PC-3 (cell line): ENCODE data around the gene OSBPL7. TPM values are rescaled to one million over a fixed set of nuclear protein-coding genes. Genes with fewer than 3 reads are reported as not detected.

Experiments used
- ATAC-seq: fragments of 200-7000 bp; cut with Tn5 transposase; 2 replicates; pipeline ENCODE4 v1.9.1; 2020; ENCODE audit warnings: mild to moderate bottlenecking, moderate library complexity
- BruUV-seq: library from RNA; stranded (reverse); fragments of 400-500 nt; replicated peaks from 2 replicates; lab custom pipeline; 2021; lab: Mats Ljungman, UMichigan
- CTCF ChIA-PET: fragments of 300-600 bp; sonication (Branson Sonifier 250); formaldehyde crosslinking; loops from one replicate; lab custom pipeline; 2022; ENCODE audit warnings: antibody characterized with exemption; lab: Charles Lee
- POLR2A ChIA-PET: fragments of 300-600 bp; sonication (Branson Sonifier 250); formaldehyde crosslinking; loops from one replicate; lab custom pipeline; 2022; ENCODE audit warnings: antibody characterized with exemption; ENCODE audit not compliant: unreplicated experiment; lab: Charles Lee
- DNase-seq: peaks from one replicate; pipeline ENCODE4 v3.0.0-alpha.2; 2015
- H2AFZ ChIP-seq: fragments of 300-600 bp; sonication (generic); 2 replicates; pipeline ENCODE4 v1.6.0; 2016; ENCODE audit warnings: antibody characterized with exemption, low read length
- H3F3A ChIP-seq: fragments of 300-600 bp; sonication (generic); one replicate; pipeline ENCODE4 v1.6.0; 2017; ENCODE audit warnings: antibody characterized with exemption, low read length, control low read depth, mild to moderate bottlenecking; ENCODE audit not compliant: unreplicated experiment
- H3K27ac ChIP-seq: fragments of 300-600 bp; sonication (generic); 2 replicates; pipeline ENCODE4 v1.5.1; 2016; ENCODE audit warnings: mild to moderate bottlenecking, low read length
- H3K27me3 ChIP-seq: fragments of 300-600 bp; sonication (generic); 2 replicates; pipeline ENCODE4 v1.6.1; 2016; ENCODE audit warnings: low read length, mixed read lengths
- H3K36me3 ChIP-seq: fragments of 300-600 bp; sonication (generic); 2 replicates; pipeline ENCODE4 v1.6.1; 2016; ENCODE audit warnings: low read depth, mixed run types, low read length, mixed read lengths
- H3K4me1 ChIP-seq: fragments of 300-600 bp; sonication (generic); 2 replicates; pipeline ENCODE4 v1.5.1; 2016; ENCODE audit warnings: low read length; ENCODE audit not compliant: insufficient read depth
- H3K4me2 ChIP-seq: fragments of 300-600 bp; sonication (generic); 2 replicates; pipeline ENCODE4 v1.6.0; 2016; ENCODE audit warnings: low read length
- H3K4me3 ChIP-seq: fragments of 300-600 bp; sonication (generic); 2 replicates; pipeline ENCODE4 v1.5.1; 2016; ENCODE audit warnings: mild to moderate bottlenecking, low read length, mixed read lengths
- H3K79me2 ChIP-seq: fragments of 300-600 bp; sonication (generic); 2 replicates; pipeline ENCODE4 v1.6.1; 2017; ENCODE audit warnings: low read length, mixed read lengths
- H3K9ac ChIP-seq: fragments of 300-600 bp; sonication (generic); 2 replicates; pipeline ENCODE4 v1.6.0; 2016; ENCODE audit warnings: mild to moderate bottlenecking, low read length
- H3K9me2 ChIP-seq: fragments of 300-600 bp; sonication (generic); replicated peaks from 2 replicates; pipeline ENCODE4 v1.6.1; 2016; ENCODE audit warnings: mixed run types, low read length, mixed read lengths
- H3K9me3 ChIP-seq: fragments of 300-600 bp; sonication (generic); 2 replicates; pipeline ENCODE4 v1.6.1; 2016; ENCODE audit warnings: low read length, mixed read lengths
- H4K20me1 ChIP-seq: fragments of 300-600 bp; sonication (generic); 2 replicates; pipeline ENCODE4 v1.6.1; 2016; ENCODE audit warnings: low read length, mixed read lengths
- CTCF ChIP-seq: fragments of 300-600 bp; sonication (generic); conservative IDR thresholded peaks from 2 replicates; pipeline ENCODE4 v1.5.1; 2017; ENCODE audit warnings: antibody characterized with exemption, low read depth, mild to moderate bottlenecking, low read length
- EZH2 ChIP-seq: fragments of 300-600 bp; sonication (generic); IDR thresholded peaks from one replicate; pipeline ENCODE4 v1.6.1; 2017; ENCODE audit warnings: antibody characterized with exemption, mild to moderate bottlenecking, low read length; ENCODE audit not compliant: unreplicated experiment
- EZH2phosphoT487 ChIP-seq: fragments of 300-600 bp; sonication (generic); IDR thresholded peaks from 2 replicates; pipeline ENCODE4 v1.6.1; 2018; ENCODE audit warnings: mild to moderate bottlenecking, antibody characterized with exemption, low read length, borderline replicate concordance
- intact Hi-C: fragments of 100-400 bp; cut with micrococcal nuclease; formaldehyde crosslinking; loops from 2 replicates; pipeline ENCODE4 v1.9.0; 2023
- total RNA-seq: library from RNA; depleted of rRNA; stranded (reverse); fragments of >200 nt; gene quantifications from 2 replicates; pipeline ENCODE4 v1.2.3, GENCODE V29; 2014

The OSBPL7 gene
- total RNA-seq, 1 experiment from 2014 or later = 22.1 TPM

DNA sequence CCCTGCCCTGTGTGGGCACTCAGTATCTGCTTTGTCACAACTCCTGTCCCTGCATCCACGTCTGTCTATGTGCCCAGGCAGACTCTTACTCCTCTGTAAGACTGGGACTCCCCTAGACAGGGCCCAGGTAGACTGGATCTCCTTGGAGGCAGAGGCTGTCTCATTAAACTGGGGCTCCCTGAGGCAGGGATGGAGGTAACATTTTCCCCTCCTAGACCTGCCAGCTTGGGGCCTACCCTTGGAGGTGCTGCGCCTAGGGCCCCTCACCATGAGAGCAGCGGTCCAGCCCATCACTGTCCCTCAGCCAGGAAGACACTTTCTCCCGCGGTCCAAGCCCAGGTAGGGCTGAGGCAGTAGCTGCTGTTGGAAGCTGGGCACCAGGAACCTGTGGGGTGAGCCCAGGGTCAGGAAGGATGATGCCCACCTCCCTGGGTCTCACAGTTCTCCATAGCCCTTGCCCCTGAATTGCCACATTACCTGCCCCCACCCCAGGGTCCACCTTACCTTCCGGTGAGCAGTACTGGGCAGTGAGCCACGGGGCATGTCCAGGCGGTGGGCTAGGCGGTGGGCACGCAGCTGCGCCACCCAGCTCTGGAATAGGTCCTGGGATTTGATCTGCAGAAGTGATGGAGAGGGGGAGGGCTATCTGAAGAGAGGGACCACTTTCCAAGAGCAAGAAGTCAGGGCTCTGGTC is 3.4 kb downstream of the OSBPL7 start:
- no peaks in the 10 kb centered on the region for H4K20me1 ChIP-seq
- H3K4me1 ChIP-seq = peaks cover 25% of the 10 kb centered on the region
- no peaks in the 10 kb centered on the region for H3K27me3 ChIP-seq
- no peak overlapping the region for H3K27ac ChIP-seq
- ATAC-seq (no peak), DNase-seq (no peak)
- H2AFZ ChIP-seq = no peak overlapping the region
- no peak overlapping the region for H3K4me2 ChIP-seq
- no TSS peak for BruUV-seq
- H3K79me2 ChIP-seq = peaks cover 14% of the 10 kb centered on the region
- ChIA-PET CTCF (interaction anchor here (0.5 kb wide), 1 partner anchor 17 kb away, joined by 3 read pairs; no protein-coding TSS in a partner anchor), POLR2A (interaction anchor here (0.6 kb wide), 1 partner anchor 129 kb away, joined by 13 read pairs; no protein-coding TSS in a partner anchor)
- H3K9me2 ChIP-seq = no peaks in the 10 kb centered on the region
- peaks cover 18% of the 10 kb centered on the region; the same call in 1 of the 2 replicates for H3K36me3 ChIP-seq
- H3K9ac ChIP-seq = no peak overlapping the region
- TF ChIP-seq EZH2 (no peak), EZH2phosphoT487 (no peak), CTCF (no peak)
- H3F3A ChIP-seq = no peaks in the 10 kb centered on the region
- no peak overlapping the region for H3K4me3 ChIP-seq
- intact Hi-C loops = no loop called here
- H3K9me3 ChIP-seq = no peaks in the 10 kb centered on the region

DNA sequence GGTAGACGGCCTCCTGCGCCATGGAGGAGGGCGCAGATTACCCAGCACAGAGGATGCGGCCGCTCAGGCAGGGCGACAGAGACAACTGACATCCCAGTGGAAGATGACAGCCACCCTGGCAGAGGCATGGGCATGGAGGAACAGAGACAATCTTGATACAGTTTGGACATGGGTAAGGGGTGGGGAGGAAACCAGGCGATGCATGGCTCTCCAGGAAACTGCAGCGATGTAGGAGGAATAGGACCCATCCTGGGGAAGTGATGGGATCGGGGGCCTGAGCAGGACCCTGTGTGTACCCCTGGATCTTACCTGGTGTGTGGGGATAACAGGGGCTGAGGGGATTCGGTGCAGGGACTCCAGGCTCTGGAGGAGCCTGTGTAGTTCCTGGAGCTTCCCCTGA is 4.6 kb downstream of the OSBPL7 start:
- CTCF ChIA-PET = no interaction called here
- no peaks in the 10 kb centered on the region for H3K9me3 ChIP-seq
- peaks cover 17% of the 10 kb centered on the region for H3K4me1 ChIP-seq
- H3F3A ChIP-seq = no peaks in the 10 kb centered on the region
- no peak overlapping the region for H3K4me2 ChIP-seq
- H4K20me1 ChIP-seq = no peaks in the 10 kb centered on the region
- intact Hi-C loops = no loop called here
- DNase-seq (no peak), ATAC-seq (no peak)
- no peaks in the 10 kb centered on the region for H3K9me2 ChIP-seq
- no peak overlapping the region for H3K9ac ChIP-seq
- POLR2A ChIA-PET = no interaction called here
- no peak overlapping the region for H2AFZ ChIP-seq
- peaks cover 14% of the 10 kb centered on the region for H3K79me2 ChIP-seq
- no peaks in the 10 kb centered on the region for H3K27me3 ChIP-seq
- no peak overlapping the region for H3K27ac ChIP-seq
- peaks cover 18% of the 10 kb centered on the region; the same call in 1 of the 2 replicates for H3K36me3 ChIP-seq
- BruUV-seq = no TSS peak
- no peak for TF ChIP-seq EZH2phosphoT487
- TF ChIP-seq CTCF = no peak
- TF ChIP-seq EZH2 = no peak
- no peak overlapping the region for H3K4me3 ChIP-seq

DNA sequence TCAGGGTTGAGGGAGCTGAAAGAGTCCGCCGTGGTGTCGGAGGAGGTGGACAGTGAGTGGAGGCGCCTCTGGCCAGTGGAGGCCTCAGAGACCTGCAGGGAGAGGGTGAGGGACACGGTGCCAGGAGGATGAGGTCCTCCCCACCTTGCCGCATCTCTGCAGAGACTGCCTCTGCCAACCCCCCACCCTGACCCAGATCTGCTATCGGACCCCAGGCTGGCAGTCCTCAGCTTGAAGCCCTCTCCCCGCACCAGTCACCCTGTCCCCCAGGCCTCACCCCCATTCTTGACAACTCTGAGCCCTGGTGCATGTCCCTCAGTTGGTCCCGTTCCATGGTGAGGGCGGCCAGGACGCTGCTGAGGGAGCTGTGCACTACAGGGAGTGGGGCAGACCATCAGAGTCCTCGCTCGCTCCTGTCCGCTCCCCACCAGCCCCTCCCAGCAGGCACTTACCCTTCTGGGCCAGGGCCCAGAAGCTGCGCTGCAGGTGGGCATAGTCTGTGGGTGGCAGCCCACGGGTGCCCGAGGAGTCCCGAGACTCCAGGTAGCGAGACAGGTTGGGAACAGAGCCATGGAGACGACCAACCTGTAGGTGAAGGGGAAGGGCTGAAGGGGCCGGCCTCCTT is 5.4 kb downstream of the OSBPL7 start:
- Histone ChIP-seq H3K27me3 (no peaks in the 10 kb centered on the region), H4K20me1 (peaks cover 4% of the 10 kb centered on the region; the same call in 1 of the 2 replicates), H3K36me3 (peaks cover 23% of the 10 kb centered on the region; the same call in 1 of the 2 replicates), H3K79me2 (peaks cover 12% of the 10 kb centered on the region), H3F3A (no peaks in the 10 kb centered on the region), H3K9me2 (no peaks in the 10 kb centered on the region), H3K27ac (no peak overlapping the region), H3K4me1 (peaks cover 19% of the 10 kb centered on the region), H3K4me3 (no peak overlapping the region), H3K9me3 (no peaks in the 10 kb centered on the region), H3K4me2 (no peak overlapping the region), H2AFZ (no peak overlapping the region), H3K9ac (no peak overlapping the region)
- TF ChIP-seq EZH2 (no peak), EZH2phosphoT487 (no peak), CTCF (no peak)
- POLR2A ChIA-PET = no interaction called here
- ATAC-seq (no peak), DNase-seq (no peak)
- CTCF ChIA-PET = no interaction called here
- no TSS peak for BruUV-seq
- intact Hi-C loops = no loop called here
